HG03045 (cell line): ENCODE data around the gene B4GALT1.
"Not testable (repeated sequence)": the region's sequence is repeated elsewhere in the genome, so short reads cannot be mapped to it uniquely, and the experiment has no call there.

Experiments used
- ATAC-seq: cut with Tn5 transposase; IDR thresholded peaks from one replicate; pipeline ENCODE4 v1.9.1; 2021; ENCODE audit warnings: mild to moderate bottlenecking, moderate library complexity; ENCODE audit not compliant: unreplicated experiment

Gene B4GALT1

GRCh38 chr9:33185406-33185805 lies 18.3 kb upstream of the B4GALT1 start:
- no peak for ATAC-seq

- no peak for ATAC-seq
Measured at GRCh38 chr9:33184963-33185362, 17.8 kb upstream of the B4GALT1 start.

- ATAC-seq = no peak
Measured at GRCh38 chr9:33182519-33182918, 15.4 kb upstream of the B4GALT1 start.

- no peak for ATAC-seq
Measured at GRCh38 chr9:33180526-33181184, 13.5 kb upstream of the B4GALT1 start.

GRCh38 chr9:33178972-33179697 lies 12.0 kb upstream of the B4GALT1 start:
- ATAC-seq = no peak

GRCh38 chr9:33177639-33178038 lies 10.5 kb upstream of the B4GALT1 start:
- no peak for ATAC-seq

- no peak for ATAC-seq
Measured at GRCh38 chr9:33177086-33177485, 9.9 kb upstream of the B4GALT1 start.

- ATAC-seq = no peak
Measured at GRCh38 chr9:33175649-33176325, 8.7 kb upstream of the B4GALT1 start.

GRCh38 chr9:33172256-33173238 lies 5.4 kb upstream of the B4GALT1 start:
- no peak for ATAC-seq

GRCh38 chr9:33170464-33171415 lies 3.6 kb upstream of the B4GALT1 start:
- ATAC-seq = no peak

- ATAC-seq = no peak
Measured at GRCh38 chr9:33168941-33169544, 1.9 kb upstream of the B4GALT1 start.

GRCh38 chr9:33167972-33168461 lies 881 bp upstream of the B4GALT1 start:
- ATAC-seq = peak; percentile 1

GRCh38 chr9:33166231-33167083 lies 679 bp downstream of the B4GALT1 start:
- peak; percentile 18 for ATAC-seq

GRCh38 chr9:33165263-33166151 lies 1.6 kb downstream of the B4GALT1 start:
- ATAC-seq = no peak

- ATAC-seq = not testable (repeated sequence)
Measured at GRCh38 chr9:33164921-33165262, 2.2 kb downstream of the B4GALT1 start.

- ATAC-seq = peak; percentile 31
Measured at GRCh38 chr9:33164138-33164809, 2.9 kb downstream of the B4GALT1 start.
